ENCODE data around the gene RBM34.
A peak's percentile ranks its signal among the peaks of the same experiment; 100 is the strongest.
"Not testable (repeated sequence)": the region's sequence is repeated elsewhere in the genome, so short reads cannot be mapped to it uniquely, and the experiment has no call there.

The RBM34 gene

DNA sequence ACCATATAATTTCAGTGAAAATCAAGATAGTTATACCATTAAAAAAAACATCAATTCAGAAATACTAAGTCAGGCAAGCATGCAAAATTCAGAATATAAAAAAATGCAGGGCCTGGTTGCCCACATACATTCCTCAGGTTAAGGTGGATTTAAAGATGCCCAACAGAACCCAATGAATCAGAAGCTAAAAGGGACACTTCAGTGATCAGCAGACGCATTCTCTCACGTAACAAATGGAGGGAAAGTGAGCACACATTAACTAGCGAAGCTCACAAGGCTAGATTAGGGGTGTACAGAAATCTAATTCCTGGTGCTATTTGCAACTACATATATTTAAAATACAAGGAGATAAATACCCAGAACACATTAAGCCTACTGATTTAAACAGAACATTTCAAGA lies 49.9 kb downstream of the RBM34 start:
- no peak for DNase-seq

- DNase-seq: no peak
Observed at GRCh38 chr1:235108876-235109275, 52.2 kb downstream of the RBM34 start.

DNA sequence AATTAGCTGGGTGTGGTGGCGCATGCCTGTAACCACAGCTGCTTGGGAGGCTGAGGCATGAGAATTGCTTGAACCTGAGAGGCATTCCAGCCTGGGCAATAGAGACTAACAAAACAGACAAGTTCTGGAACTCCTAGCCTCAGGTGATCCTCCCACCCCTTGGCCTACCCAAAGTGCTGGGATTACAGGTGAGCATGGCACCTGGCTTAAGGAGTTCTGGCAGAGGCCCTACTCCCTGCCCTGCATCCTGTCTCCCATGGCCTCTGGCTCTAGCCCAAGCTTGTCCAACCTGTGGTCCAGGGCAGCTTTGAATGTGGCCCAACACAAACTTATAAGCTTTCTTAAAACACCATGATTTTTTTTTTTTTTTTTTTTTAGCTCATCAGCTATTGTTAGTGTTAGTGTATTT lies 52.9 kb downstream of the RBM34 start:
- no peak for DNase-seq

DNA sequence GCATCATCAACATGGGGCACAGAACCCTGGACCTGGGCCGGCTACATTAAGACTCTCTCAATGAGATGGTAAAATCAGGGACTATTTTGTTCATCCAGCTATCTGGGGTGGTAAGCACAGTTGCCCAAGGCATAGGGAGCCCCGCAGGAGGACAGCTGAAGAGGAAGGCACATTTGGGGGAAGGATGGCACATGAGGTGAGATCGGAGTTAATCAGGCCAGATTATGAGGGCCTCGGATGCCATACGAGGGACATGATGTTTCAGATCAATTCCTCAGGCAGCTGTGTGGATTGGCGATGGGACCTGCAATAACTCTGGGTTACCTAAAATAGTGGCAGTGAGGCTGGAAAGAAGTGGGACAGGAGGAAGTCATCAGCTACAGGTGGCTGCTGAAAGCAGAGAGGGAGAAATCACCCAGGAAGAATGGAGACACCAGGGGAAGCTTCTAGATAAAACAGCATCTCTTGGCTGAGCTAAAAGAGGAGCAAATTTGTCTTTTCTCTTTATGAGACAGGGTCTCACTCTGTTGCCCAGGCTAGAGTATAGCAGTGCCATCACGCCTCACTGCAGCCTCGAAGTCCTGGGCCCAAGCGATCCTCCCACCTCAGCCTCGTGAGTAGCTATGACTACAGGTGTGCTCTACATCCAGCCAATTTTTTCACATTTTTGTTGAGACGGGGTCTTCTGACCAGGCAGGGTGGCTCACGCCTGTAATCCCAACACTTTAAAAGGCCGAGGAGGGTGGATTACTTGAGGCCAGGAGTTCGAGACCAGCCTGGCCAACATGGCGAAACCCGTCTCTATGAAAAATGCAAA lies 53.5 kb downstream of the RBM34 start:
- DNase-seq: no peak

DNA sequence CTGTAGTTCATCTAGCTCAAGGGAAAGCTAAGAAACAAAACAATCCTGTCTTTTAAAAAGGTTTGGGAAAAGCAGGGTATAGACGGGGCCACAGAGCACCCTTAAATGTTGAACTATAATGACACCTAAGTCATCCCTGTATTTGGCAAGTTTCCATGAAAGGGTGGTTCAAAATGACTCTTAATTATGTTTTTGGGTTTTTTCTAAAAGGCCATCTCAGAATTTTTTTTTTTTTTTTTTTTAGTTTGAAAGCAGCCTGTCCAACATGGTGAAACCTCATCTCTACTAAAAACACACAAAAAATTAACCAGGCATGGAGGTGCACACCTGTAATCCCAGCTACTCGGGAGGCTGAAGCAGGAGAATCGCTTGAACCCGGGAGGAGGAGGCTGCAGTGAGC lies 54.6 kb downstream of the RBM34 start:
- DNase-seq: no peak

- DNase-seq: peak; percentile 1
Observed at GRCh38 chr1:235105051-235106043, 55.7 kb downstream of the RBM34 start.

- no peak for DNase-seq
Observed at GRCh38 chr1:235102993-235103411, 58.0 kb downstream of the RBM34 start.

DNA sequence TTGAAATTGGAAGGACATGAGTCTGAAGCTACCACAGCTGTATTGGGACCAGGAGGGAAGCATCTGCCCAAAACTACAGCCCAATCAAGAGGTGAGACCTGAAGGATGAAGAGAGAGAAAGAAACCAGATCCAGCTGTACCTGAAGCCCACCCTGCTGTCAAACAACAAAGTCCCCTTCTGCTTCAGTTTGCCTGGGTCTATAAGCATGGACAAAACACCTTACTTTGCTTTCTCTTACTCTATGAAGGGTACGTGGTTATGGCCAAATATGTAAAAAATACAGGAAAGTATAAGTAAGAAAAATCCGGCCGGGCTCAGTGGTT lies 58.8 kb downstream of the RBM34 start:
- no peak for DNase-seq

GRCh38 chr1:235101558-235102258 lies 59.3 kb downstream of the RBM34 start:
- DNase-seq: no peak

- no peak for DNase-seq
Observed at GRCh38 chr1:235100194-235100772, 60.8 kb downstream of the RBM34 start.

- DNase-seq: no peak
Observed at GRCh38 chr1:235098991-235099390, 62.1 kb downstream of the RBM34 start.

GRCh38 chr1:235098547-235098946 lies 62.5 kb downstream of the RBM34 start:
- DNase-seq: no peak

DNA sequence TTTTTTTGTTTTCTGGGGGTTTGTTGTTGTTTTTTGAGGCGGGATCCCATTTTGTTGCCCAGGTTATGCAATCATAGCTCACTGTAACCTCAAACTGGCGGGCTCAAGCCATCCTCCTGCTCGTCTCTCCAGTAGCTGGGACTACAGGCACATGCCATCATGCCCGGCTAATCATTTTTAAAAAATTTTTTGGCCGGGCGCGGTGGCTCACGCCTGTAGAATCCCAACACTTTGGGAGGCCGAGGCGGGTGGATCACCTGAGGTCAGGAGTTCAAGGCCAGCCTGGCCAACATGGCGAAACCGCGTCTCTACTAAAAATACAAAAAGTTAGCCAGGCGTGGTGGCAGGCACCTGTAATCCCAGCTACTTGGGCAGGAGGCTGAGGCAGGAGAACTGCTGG lies 63.5 kb downstream of the RBM34 start:
- not testable (repeated sequence) for DNase-seq

GRCh38 chr1:235095938-235096562 lies 65.0 kb downstream of the RBM34 start:
- no peak for DNase-seq

- no peak for DNase-seq
Observed at GRCh38 chr1:235093696-235094592, 67.1 kb downstream of the RBM34 start.

DNA sequence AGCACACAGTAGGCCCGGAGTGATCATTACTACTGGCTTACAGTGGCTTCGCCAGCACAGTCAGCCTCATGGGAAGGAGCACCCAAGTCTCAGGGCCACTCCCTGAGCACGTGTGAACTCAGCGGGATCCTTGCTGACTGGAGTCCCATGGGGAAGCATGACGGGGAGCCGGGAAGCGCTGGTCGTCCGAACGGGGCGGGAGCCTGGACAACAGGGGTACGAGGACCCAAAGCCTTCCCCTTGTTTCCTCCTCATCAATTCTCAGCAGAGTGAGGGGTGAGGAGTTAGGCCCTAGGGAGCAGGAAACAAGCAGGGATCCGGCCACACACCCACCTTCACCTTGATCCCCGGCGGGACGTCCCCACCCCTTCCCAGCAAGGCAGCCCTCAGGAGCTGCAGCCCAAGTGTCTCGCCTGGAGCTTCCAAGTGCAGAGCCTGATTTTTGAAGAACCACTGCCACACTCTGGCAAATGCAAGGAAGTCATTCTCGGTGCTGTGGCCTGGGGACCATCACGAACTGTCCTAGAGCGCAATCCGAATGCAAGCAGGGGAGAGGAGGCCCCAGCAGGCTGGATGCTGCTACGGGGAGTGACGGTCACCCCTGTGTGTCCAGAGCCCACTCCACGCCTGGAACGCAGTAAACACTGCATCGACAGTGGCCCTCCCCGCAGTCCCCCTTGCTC lies 67.9 kb downstream of the RBM34 start:
- no peak for DNase-seq

DNA sequence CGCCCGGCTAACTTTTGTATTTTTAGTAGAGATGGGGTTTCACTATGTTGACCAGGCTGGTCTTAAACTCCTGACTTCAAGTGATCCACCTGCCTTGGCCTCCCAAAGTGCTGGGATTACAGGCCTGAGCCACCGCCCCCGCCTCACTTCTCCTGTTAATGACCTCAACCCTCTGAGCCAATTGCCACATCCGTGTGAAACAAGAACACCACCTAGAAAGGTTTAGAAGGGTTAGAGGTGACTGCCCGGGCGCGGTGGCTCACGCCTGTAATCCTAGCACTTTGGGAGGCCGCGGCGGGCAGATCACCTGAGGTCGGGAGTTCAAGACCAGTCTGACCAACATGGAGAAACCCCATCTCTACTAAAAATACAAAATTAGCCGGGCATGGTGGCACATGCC lies 68.6 kb downstream of the RBM34 start:
- not testable (repeated sequence) for DNase-seq

DNA sequence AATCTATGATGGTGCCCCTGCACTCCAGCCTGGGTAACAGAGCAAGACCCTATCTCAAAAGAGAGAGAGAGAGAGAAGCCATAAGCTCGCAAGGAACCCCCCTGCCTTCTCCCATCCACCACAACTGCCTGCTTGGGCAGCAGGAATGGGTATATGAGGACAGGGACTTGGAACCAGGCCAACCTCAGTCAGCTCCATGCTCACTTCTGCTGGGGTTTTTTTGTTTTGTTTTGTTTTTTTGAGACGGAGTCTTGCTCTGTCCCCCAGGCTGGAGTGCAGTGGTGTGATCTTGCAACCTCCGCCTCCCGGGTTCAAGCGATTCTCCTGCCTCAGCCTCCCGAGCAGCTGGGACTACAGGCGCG lies 69.0 kb downstream of the RBM34 start:
- not testable (repeated sequence) for DNase-seq

GRCh38 chr1:235091319-235092044 lies 69.6 kb downstream of the RBM34 start:
- not testable (repeated sequence) for DNase-seq
